Stimulated activated CD8-positive, alpha-beta memory T cell treated with anti-CD3 and anti-CD28 coated beads, Interleukin-7, amount 100 ng/mL, for 48 hours (primary cell): ENCODE data around the gene ALG6.
"Not testable (repeated sequence)": the region's sequence is repeated elsewhere in the genome, so short reads cannot be mapped to it uniquely, and the experiment has no call there.

ENCODE experiments used
- DNase-seq, 2 donors: peaks; one replicate each; pipeline ENCODE4 v3.0.0-alpha.2; 2020; ENCODE audit warnings: low read depth in 1 of 2; ENCODE audit errors: extremely low read depth in 1 of 2

The ALG6 gene

GRCh38 chr1:63328122-63328521 is 39.3 kb upstream of the ALG6 start:
- no peak for DNase-seq

- no peak for DNase-seq
These were observed 38.6 kb upstream of the ALG6 start for GRCh38 chr1:63328781-63329180.

GRCh38 chr1:63329621-63330330 is 37.7 kb upstream of the ALG6 start:
- DNase-seq, result no peak

- DNase-seq, result no peak
These were observed 37.0 kb upstream of the ALG6 start for GRCh38 chr1:63330331-63330916.

- no peak for DNase-seq
These were observed 25.0 kb upstream of the ALG6 start for GRCh38 chr1:63342402-63342801.

- DNase-seq, result no peak
These were observed 23.5 kb upstream of the ALG6 start for GRCh38 chr1:63343922-63344321.

- DNase-seq, result no peak
These were observed 17.1 kb upstream of the ALG6 start for GRCh38 chr1:63350320-63350719.

- no peak for DNase-seq
These were observed 14.7 kb upstream of the ALG6 start for GRCh38 chr1:63352736-63353135.

GRCh38 chr1:63356234-63356633 is 11.2 kb upstream of the ALG6 start:
- not testable (repeated sequence) for DNase-seq

GRCh38 chr1:63359561-63359960 is 7.9 kb upstream of the ALG6 start:
- DNase-seq, result no peak

- DNase-seq, result no peak
These were observed 5.4 kb upstream of the ALG6 start for GRCh38 chr1:63362073-63362472.

GRCh38 chr1:63362578-63362977 is 4.8 kb upstream of the ALG6 start:
- DNase-seq, result no peak

- no peak for DNase-seq
These were observed 4.4 kb upstream of the ALG6 start for GRCh38 chr1:63363014-63363413.

- DNase-seq, result no peak
These were observed 566 bp upstream of the ALG6 start for GRCh38 chr1:63366908-63367214.

- DNase-seq, result no peak
These were observed 704 bp downstream of the ALG6 start for GRCh38 chr1:63368131-63368530.

- no peak for DNase-seq
These were observed 12.2 kb downstream of the ALG6 start for GRCh38 chr1:63379583-63379982.

GRCh38 chr1:63381741-63382140 is 14.3 kb downstream of the ALG6 start:
- DNase-seq, result no peak

- DNase-seq, result no peak
These were observed 34.5 kb downstream of the ALG6 start for GRCh38 chr1:63401945-63402344.

GRCh38 chr1:63403386-63403785 is 36.0 kb downstream of the ALG6 start:
- no peak for DNase-seq

GRCh38 chr1:63405021-63405420 is 37.6 kb downstream of the ALG6 start:
- DNase-seq, result no peak

- DNase-seq, result no peak
These were observed 38.6 kb downstream of the ALG6 start for GRCh38 chr1:63405987-63406386.

GRCh38 chr1:63407002-63407401 is 39.6 kb downstream of the ALG6 start:
- DNase-seq, result no peak

- no peak for DNase-seq
These were observed 40.9 kb downstream of the ALG6 start for GRCh38 chr1:63408331-63408730.
